Measurements from ENCODE around the gene LIPI. TPM values are rescaled to one million over a fixed set of nuclear protein-coding genes. Genes with fewer than 3 reads are reported as not detected.
"Not testable (repeated sequence)": the region's sequence is repeated elsewhere in the genome, so short reads cannot be mapped to it uniquely, and the experiment has no call there.

The LIPI gene
- polyA plus RNA-seq, 1 donor from 2014 or later: not detected

DNA sequence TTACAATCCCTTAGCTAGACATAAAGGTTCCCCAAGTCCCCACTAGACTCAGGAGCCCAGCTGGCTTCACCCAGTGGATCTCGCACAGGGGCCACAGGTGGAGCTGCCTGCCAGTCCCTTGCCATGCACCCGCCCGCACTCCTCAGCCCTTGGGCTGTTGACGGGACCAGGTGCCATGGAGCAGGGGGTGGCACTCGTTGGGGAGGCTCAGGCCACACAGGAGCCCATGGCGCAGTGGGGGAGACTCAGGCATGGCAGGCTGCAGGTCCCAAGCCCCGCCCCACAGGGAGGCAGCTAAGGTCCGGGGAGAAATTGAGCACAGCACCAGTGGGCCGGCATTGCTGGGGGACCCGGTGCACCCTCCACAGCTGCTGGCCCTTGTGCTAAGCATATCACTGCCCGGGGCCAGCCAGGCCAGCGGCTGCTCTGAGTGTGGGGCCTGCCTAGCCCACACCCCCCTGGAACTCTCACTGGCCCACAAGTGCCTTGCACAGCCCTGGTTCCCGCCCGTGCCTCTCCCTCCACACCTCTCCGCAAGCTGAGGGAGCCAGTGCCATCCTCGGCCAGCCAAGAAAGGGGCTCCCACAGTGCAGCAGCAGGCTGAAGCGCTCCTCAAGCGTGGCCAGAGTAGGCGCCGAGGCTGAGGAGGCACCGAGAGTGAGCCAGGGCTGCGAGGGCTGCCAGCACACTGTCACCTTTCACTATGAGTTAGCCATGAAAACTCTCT lies 117.8 kb downstream of the LIPI start:
- H3K4me3 ChIP-seq (ENCODE audit: low read length): no peak overlapping the region
- H3K27ac ChIP-seq (ENCODE audit: low read length): no peak overlapping the region
- no peak for TF ChIP-seq SMC3 (conservative IDR thresholded peaks at IDR 0.05; ENCODE audit: poor library complexity)
- TF ChIP-seq TAF1 (IDR thresholded peaks at IDR 0.05; ENCODE audit: low read depth): no peak
- TF ChIP-seq RAD21 (conservative IDR thresholded peaks at IDR 0.05): no peak
- TF ChIP-seq, protein P1, sequence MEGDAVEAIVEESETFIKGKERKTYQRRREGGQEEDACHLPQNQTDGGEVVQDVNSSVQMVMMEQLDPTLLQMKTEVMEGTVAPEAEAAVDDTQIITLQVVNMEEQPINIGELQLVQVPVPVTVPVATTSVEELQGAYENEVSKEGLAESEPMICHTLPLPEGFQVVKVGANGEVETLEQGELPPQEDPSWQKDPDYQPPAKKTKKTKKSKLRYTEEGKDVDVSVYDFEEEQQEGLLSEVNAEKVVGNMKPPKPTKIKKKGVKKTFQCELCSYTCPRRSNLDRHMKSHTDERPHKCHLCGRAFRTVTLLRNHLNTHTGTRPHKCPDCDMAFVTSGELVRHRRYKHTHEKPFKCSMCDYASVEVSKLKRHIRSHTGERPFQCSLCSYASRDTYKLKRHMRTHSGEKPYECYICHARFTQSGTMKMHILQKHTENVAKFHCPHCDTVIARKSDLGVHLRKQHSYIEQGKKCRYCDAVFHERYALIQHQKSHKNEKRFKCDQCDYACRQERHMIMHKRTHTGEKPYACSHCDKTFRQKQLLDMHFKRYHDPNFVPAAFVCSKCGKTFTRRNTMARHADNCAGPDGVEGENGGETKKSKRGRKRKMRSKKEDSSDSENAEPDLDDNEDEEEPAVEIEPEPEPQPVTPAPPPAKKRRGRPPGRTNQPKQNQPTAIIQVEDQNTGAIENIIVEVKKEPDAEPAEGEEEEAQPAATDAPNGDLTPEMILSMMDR (IDR thresholded peaks at IDR 0.05; ENCODE audit: poor library complexity, severe bottlenecking): no peak
- TF ChIP-seq, protein P2, sequence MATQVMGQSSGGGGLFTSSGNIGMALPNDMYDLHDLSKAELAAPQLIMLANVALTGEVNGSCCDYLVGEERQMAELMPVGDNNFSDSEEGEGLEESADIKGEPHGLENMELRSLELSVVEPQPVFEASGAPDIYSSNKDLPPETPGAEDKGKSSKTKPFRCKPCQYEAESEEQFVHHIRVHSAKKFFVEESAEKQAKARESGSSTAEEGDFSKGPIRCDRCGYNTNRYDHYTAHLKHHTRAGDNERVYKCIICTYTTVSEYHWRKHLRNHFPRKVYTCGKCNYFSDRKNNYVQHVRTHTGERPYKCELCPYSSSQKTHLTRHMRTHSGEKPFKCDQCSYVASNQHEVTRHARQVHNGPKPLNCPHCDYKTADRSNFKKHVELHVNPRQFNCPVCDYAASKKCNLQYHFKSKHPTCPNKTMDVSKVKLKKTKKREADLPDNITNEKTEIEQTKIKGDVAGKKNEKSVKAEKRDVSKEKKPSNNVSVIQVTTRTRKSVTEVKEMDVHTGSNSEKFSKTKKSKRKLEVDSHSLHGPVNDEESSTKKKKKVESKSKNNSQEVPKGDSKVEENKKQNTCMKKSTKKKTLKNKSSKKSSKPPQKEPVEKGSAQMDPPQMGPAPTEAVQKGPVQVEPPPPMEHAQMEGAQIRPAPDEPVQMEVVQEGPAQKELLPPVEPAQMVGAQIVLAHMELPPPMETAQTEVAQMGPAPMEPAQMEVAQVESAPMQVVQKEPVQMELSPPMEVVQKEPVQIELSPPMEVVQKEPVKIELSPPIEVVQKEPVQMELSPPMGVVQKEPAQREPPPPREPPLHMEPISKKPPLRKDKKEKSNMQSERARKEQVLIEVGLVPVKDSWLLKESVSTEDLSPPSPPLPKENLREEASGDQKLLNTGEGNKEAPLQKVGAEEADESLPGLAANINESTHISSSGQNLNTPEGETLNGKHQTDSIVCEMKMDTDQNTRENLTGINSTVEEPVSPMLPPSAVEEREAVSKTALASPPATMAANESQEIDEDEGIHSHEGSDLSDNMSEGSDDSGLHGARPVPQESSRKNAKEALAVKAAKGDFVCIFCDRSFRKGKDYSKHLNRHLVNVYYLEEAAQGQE (IDR thresholded peaks at IDR 0.05; ENCODE audit: borderline replicate concordance): no peak
- no peaks in the 10 kb centered on the region for H3K36me3 ChIP-seq (ENCODE audit: insufficient read depth, low read length)
- no peaks in the 10 kb centered on the region for H4K20me1 ChIP-seq (ENCODE audit: insufficient read depth)
- H3K9me2 ChIP-seq (ENCODE audit: insufficient read depth, low read length): no peaks in the 10 kb centered on the region
- no peaks in the 10 kb centered on the region for H3F3A ChIP-seq (ENCODE audit: insufficient read depth, low read length, poor library complexity, severe bottlenecking)
- no peaks in the 10 kb centered on the region for H3K9me3 ChIP-seq (ENCODE audit: low read length)
- H3K27me3 ChIP-seq (ENCODE audit: insufficient read depth, low read depth, low read length): no peaks in the 10 kb centered on the region
- no peak overlapping the region for H2AFZ ChIP-seq (ENCODE audit: low read depth, low read length)
- H3K4me2 ChIP-seq (ENCODE audit: low read length): no peak overlapping the region
- no peaks in the 10 kb centered on the region for H3K79me2 ChIP-seq (replicated peaks; ENCODE audit: insufficient read depth, low read length)
- H3K9ac ChIP-seq (ENCODE audit: low read length): no peak overlapping the region

DNA sequence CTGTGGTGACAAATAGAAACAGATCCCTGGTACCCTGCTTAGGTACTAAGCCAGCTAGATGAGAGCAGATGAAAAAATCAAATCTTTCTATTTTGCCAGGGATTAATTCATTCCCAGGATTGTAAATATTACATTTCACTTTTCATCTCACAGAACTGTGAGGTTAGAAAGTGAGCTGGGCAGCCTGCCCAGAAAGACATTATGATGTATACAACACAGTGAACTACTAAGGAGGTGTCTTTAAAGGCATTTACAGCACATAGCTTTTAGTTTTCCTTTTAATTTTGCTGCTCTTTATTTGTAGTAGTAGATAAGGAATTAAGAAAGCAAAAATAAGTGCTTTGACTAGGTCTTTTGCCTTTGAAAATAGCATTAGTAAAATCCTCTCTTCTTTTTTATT lies 120.6 kb downstream of the LIPI start:
- H2AFZ ChIP-seq (ENCODE audit: low read depth, low read length); H3K9ac ChIP-seq (ENCODE audit: low read length); H4K20me1 ChIP-seq (ENCODE audit: insufficient read depth); H3K36me3 ChIP-seq (ENCODE audit: insufficient read depth, low read length); H3K9me3 ChIP-seq (ENCODE audit: low read length); H3K9me2 ChIP-seq (ENCODE audit: insufficient read depth, low read length); H3F3A ChIP-seq (ENCODE audit: insufficient read depth, low read length, poor library complexity, severe bottlenecking); H3K4me3 ChIP-seq (ENCODE audit: low read length); H3K79me2 ChIP-seq (replicated peaks; ENCODE audit: insufficient read depth, low read length); H3K27me3 ChIP-seq (ENCODE audit: insufficient read depth, low read depth, low read length); H3K4me2 ChIP-seq (ENCODE audit: low read length); H3K27ac ChIP-seq (ENCODE audit: low read length): not testable (repeated sequence)

DNA sequence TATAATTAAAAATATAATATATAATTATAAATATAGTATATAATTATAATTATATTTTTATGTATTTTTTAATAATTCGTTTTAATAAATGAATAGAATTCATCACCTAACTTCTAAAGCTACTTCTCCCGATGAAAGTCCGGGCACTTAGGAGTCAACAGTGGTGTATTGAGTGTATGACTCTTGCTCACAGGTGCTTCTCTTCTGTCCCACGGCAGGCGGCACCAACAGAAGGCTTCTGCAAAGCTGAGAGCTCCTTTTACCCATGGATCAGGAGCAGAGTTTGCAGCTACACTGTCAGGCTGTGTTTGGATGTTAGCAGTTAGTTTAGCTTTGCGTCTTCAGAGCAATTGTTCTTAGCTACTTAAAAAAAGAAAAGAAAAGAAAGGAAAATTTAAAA lies 122.4 kb downstream of the LIPI start:
- no peaks in the 10 kb centered on the region for H3K79me2 ChIP-seq (replicated peaks; ENCODE audit: insufficient read depth, low read length)
- TF ChIP-seq EP300 (conservative IDR thresholded peaks at IDR 0.05; ENCODE audit: poor library complexity, severe bottlenecking): no peak
- TF ChIP-seq POLR2AphosphoS5 (IDR thresholded peaks at IDR 0.05): no peak
- no peak for TF ChIP-seq MXI1 (conservative IDR thresholded peaks at IDR 0.05; ENCODE audit: poor library complexity, severe bottlenecking)
- TF ChIP-seq EZH2 (IDR thresholded peaks at IDR 0.05; ENCODE audit: borderline replicate concordance, insufficient read depth, low read length, poor library complexity, severe bottlenecking): no peak
- TF ChIP-seq, protein P1 (IDR thresholded peaks at IDR 0.05; ENCODE audit: poor library complexity, severe bottlenecking): no peak
- no peak for TF ChIP-seq RAD21 (conservative IDR thresholded peaks at IDR 0.05)
- no peak for TF ChIP-seq TAF1 (IDR thresholded peaks at IDR 0.05; ENCODE audit: low read depth)
- TF ChIP-seq, protein P2 (IDR thresholded peaks at IDR 0.05; ENCODE audit: borderline replicate concordance): no peak
- TF ChIP-seq SMC3 (conservative IDR thresholded peaks at IDR 0.05; ENCODE audit: poor library complexity): no peak
- no peak overlapping the region for H3K9ac ChIP-seq (ENCODE audit: low read length)
- peaks cover 6% of the 10 kb centered on the region for H3K9me3 ChIP-seq (ENCODE audit: low read length)
- no peaks in the 10 kb centered on the region for H3K36me3 ChIP-seq (ENCODE audit: insufficient read depth, low read length)
- H2AFZ ChIP-seq (ENCODE audit: low read depth, low read length): no peak overlapping the region
- H3K27me3 ChIP-seq (ENCODE audit: insufficient read depth, low read depth, low read length): no peaks in the 10 kb centered on the region
- no peaks in the 10 kb centered on the region for H3K9me2 ChIP-seq (ENCODE audit: insufficient read depth, low read length)
- H3K4me2 ChIP-seq (ENCODE audit: low read length): no peak overlapping the region
- no peaks in the 10 kb centered on the region for H4K20me1 ChIP-seq (ENCODE audit: insufficient read depth)
- H3K27ac ChIP-seq (ENCODE audit: low read length): no peak overlapping the region
- no peaks in the 10 kb centered on the region for H3F3A ChIP-seq (ENCODE audit: insufficient read depth, low read length, poor library complexity, severe bottlenecking)
- H3K4me3 ChIP-seq (ENCODE audit: low read length): no peak overlapping the region

All from neural cell (in vitro differentiated cells).